Uterus (tissue), 2 donors: ENCODE data around the gene DDHD1.

Source experiments
- CTCF ChIP-seq, 4 experiments: fragments of 200-600 bp in 2 of 4; fragments of 450-650 bp in 2 of 4; sonication (generic) in 2 of 4; IDR thresholded peaks; one replicate each; pipeline ENCODE4 v1.5.1; 2016 to 2019; ENCODE audit warnings: antibody characterized with exemption in 4 of 4, mild to moderate bottlenecking in 2 of 4, moderate library complexity in 1 of 4
- POLR2A ChIP-seq, 2 donors: fragments of 450-650 bp; IDR thresholded peaks; one replicate each; pipeline ENCODE4 v1.6.1; 2016; ENCODE audit warnings: antibody characterized with exemption in 2 of 2, mild to moderate bottlenecking in 1 of 2, moderate library complexity in 1 of 2

GRCh38 chr14:53038629-53039028, 114.5 kb downstream of the DDHD1 start:
- TF ChIP-seq CTCF (IDR thresholded peaks at IDR 0.05): no peak
- TF ChIP-seq POLR2A (IDR thresholded peaks at IDR 0.05): no peak
